Measurements from ENCODE around the gene OR5A1. TPM values are rescaled to one million over a fixed set of nuclear protein-coding genes. Genes with fewer than 3 reads are reported as not detected.
"Not testable (repeated sequence)": the region's sequence is repeated elsewhere in the genome, so short reads cannot be mapped to it uniquely, and the experiment has no call there.

The OR5A1 gene
- total RNA-seq, 6 experiments from 2014 or later, result not detected

DNA sequence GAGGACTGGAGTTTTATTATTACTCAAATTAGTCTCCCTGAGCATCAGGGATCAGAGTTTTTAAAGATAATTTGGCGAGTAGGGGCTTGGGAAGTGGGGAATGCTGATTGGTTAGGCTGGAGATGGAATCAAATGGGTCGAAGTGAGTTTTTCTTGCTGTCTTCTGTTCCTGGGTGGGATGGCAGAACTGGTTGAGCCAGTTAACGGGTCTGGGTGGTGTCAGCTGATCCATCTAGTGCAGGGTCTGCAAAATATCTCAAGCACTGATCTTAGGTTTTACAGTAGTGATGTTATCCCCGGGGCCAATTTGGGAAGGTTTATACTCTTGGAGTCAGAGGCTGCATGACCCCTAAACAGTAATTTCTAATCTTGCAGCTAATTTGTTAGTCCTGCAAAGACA lies 11.1 kb upstream of the OR5A1 start:
- no peaks in the 10 kb centered on the region for H3K4me1 Mint-ChIP-seq (ENCODE audit: low read depth)
- no peak overlapping the region for H3K27ac Mint-ChIP-seq
- H3K9me3 Mint-ChIP-seq, result no peaks in the 10 kb centered on the region
- H3K27me3 Mint-ChIP-seq (ENCODE audit: insufficient read depth), result peaks cover 1% of the 10 kb centered on the region; the same call in 1 of the 2 replicates
- TF ChIP-seq, protein P1, sequence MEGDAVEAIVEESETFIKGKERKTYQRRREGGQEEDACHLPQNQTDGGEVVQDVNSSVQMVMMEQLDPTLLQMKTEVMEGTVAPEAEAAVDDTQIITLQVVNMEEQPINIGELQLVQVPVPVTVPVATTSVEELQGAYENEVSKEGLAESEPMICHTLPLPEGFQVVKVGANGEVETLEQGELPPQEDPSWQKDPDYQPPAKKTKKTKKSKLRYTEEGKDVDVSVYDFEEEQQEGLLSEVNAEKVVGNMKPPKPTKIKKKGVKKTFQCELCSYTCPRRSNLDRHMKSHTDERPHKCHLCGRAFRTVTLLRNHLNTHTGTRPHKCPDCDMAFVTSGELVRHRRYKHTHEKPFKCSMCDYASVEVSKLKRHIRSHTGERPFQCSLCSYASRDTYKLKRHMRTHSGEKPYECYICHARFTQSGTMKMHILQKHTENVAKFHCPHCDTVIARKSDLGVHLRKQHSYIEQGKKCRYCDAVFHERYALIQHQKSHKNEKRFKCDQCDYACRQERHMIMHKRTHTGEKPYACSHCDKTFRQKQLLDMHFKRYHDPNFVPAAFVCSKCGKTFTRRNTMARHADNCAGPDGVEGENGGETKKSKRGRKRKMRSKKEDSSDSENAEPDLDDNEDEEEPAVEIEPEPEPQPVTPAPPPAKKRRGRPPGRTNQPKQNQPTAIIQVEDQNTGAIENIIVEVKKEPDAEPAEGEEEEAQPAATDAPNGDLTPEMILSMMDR (IDR thresholded peaks at IDR 0.05), result no peak
- H3K36me3 Mint-ChIP-seq (ENCODE audit: low read depth), result no peaks in the 10 kb centered on the region
- no peak for DNase-seq
- H3K4me3 Mint-ChIP-seq, result no peak overlapping the region

DNA sequence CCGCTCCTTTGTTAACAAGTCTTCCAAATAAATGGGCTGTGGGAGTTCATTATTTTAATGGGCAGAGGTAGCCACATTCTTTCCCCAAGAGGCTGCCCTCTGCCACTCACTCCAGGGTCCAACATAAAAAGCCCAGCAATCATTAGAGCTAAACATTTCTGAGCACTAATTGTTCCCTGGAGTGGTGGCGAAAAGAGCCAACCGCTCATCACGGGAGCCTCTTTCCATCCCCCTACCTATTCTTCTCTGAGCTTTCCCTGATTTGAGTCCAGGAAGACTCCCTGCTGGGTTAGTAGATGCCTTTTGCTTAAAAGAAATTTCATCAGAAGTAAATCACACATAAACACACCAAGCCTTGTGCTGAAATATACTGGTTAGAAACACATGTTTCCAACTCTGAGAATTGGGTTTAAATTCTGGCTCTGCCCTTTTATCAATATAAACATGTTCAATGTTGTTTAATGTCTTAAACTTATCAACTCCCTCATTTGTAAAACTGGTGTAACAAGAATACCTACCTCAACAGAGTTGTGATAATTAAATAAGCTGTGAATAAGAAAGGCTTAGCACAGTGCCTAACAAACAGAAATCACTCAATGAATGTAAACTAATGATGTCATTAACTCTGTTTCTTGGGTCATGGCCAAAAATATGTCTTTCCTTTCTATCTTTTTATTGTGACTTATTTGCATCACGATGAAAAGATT lies 9.8 kb upstream of the OR5A1 start, which contains the start of gene OR5A2:
OR5A2 (minus strand) TSS at position 53 of the 707 bp plus-strand sequence. CDS start 3,460 bp downstream, outside the sequence.
- H3K27me3 Mint-ChIP-seq (ENCODE audit: insufficient read depth), result peaks cover 1% of the 10 kb centered on the region; the same call in 1 of the 2 replicates
- H3K36me3 Mint-ChIP-seq (ENCODE audit: low read depth), result no peaks in the 10 kb centered on the region
- TF ChIP-seq, protein P1 (IDR thresholded peaks at IDR 0.05), result no peak
- H3K4me3 Mint-ChIP-seq, result no peak within 1 kb of the TSS
- DNase-seq, result no peak
- H3K27ac Mint-ChIP-seq, result no peak within 1 kb of the TSS
- H3K9me3 Mint-ChIP-seq, result no peaks in the 10 kb centered on the region
- no peaks in the 10 kb centered on the region for H3K4me1 Mint-ChIP-seq (ENCODE audit: low read depth)

DNA sequence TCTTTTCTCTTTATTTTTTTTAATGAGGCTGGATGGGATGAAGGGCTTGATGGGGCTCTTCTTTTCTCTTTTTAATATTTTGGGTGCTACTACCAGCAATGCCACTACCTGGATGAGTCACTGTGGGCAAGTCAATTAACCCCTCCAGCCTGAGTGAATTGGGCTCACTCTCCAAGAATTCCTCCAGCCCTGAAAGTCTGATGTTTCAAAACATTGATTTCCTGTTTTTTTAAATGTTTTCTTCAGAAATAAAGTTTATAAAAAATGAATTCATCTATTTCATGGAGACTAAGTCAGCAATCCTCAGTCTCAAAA lies 9.2 kb upstream of the OR5A1 start:
- H3K4me1 Mint-ChIP-seq (ENCODE audit: low read depth), result no peaks in the 10 kb centered on the region
- H3K36me3 Mint-ChIP-seq (ENCODE audit: low read depth), result no peaks in the 10 kb centered on the region
- no peak overlapping the region for H3K27ac Mint-ChIP-seq
- H3K9me3 Mint-ChIP-seq, result no peaks in the 10 kb centered on the region
- H3K27me3 Mint-ChIP-seq (ENCODE audit: insufficient read depth), result peaks cover 1% of the 10 kb centered on the region; the same call in 1 of the 2 replicates
- TF ChIP-seq, protein P1 (IDR thresholded peaks at IDR 0.05), result no peak
- no peak overlapping the region for H3K4me3 Mint-ChIP-seq
- no peak for DNase-seq

DNA sequence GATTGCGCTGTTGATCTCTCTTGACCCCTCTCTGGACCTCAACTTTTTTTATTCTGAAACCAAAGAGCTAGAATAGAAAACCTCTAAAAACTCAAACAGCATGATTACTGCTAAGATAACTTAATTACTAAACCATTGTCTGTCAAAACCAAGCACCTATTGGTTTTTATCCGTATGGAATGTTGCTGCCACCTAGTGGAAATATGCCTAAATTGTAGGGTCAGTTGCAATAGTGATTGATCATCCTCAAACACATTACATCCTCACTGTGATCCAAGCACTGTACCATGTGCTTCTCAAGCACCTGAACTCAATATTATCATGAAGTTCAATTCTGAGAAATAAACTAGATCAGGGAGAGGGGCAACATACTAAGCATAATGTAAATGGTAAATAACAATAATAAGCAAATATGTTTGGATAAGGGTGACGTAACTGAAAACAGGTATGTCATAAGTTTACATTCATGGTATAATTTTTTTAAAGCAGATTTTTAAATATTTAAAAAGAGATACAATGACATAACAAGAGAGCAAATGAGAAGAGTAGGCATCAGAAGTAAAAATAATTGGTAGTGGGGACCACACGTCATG lies 6.2 kb upstream of the OR5A1 start:
- Mint-ChIP-seq H3K9me3 (no peaks in the 10 kb centered on the region), H3K36me3 (ENCODE audit: low read depth) (no peaks in the 10 kb centered on the region), H3K27ac (no peak overlapping the region), H3K4me1 (ENCODE audit: low read depth) (no peaks in the 10 kb centered on the region), H3K27me3 (ENCODE audit: insufficient read depth) (no peaks in the 10 kb centered on the region; the same call in 1 of the 2 replicates), H3K4me3 (no peak overlapping the region)
- peak; percentile 43 for DNase-seq
- TF ChIP-seq, protein P1 (IDR thresholded peaks at IDR 0.05), result peak; percentile 89

DNA sequence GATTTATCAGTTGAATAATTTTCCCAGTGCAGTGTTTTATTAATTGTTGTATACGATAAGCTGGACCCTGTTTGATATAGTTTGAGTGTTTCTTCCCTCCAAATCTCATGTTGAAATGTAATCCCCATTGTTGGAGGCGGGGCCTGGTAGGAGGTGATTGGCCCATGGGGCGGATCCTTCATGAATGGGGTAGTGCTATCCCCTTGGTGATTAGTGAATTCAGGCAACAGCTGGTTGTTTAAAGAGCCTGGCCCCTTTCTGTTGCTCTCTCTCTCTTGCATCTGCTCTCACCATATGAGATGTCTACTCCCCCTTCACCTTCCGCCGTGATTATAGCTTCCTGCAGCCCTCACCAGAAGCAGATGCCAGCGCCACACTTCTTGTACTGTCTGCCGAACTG lies 1.5 kb downstream of the OR5A1 start:
- Mint-ChIP-seq H3K27ac (no peak overlapping the region), H3K9me3 (no peaks in the 10 kb centered on the region), H3K27me3 (ENCODE audit: insufficient read depth) (no peaks in the 10 kb centered on the region; the same call in 1 of the 2 replicates), H3K4me3 (no peak overlapping the region), H3K36me3 (ENCODE audit: low read depth) (no peaks in the 10 kb centered on the region), H3K4me1 (ENCODE audit: low read depth) (no peaks in the 10 kb centered on the region)
- TF ChIP-seq, protein P1 (IDR thresholded peaks at IDR 0.05), result no peak
- no peak for DNase-seq

DNA sequence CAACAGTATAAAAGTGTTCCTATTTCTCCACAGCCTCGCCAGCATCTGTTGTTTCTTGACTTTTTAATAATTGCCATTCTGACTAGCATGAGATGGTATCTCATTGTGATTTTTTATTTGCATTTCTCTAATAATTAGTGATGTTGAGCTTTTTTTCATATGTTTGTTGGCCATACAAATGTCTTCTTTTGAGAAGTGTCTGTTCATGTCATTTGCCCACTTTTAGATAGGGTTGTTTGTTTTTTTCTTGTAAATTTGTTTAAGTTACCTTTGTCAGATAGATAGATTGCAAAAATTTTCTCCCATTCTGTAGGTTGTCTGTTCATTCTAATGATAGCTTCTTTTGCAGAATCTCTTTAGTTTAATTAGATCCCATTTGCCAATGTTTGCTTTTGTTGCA lies 9.4 kb downstream of the OR5A1 start:
- H3K4me3 Mint-ChIP-seq, H3K9me3 Mint-ChIP-seq, H3K27ac Mint-ChIP-seq: not testable (repeated sequence)

More for the DNA sequence above, 9.4 kb downstream of the OR5A1 start:
- not testable (repeated sequence) for DNase-seq; H3K36me3 Mint-ChIP-seq (ENCODE audit: low read depth); H3K4me1 Mint-ChIP-seq (ENCODE audit: low read depth); H3K27me3 Mint-ChIP-seq (ENCODE audit: insufficient read depth)

Measured in HFFc6 (cell line).